ENCODE results near the gene LDLRAD1. TPM values are rescaled to one million over a fixed set of nuclear protein-coding genes. Genes with fewer than 3 reads are reported as not detected.
A peak's percentile ranks its signal among the peaks of the same experiment; 100 is the strongest.
"Not testable (repeated sequence)": the region's sequence is repeated elsewhere in the genome, so short reads cannot be mapped to it uniquely, and the experiment has no call there.

LDLRAD1 gene
- total RNA-seq, 4 donors from 2014 or later = not detected

DNA sequence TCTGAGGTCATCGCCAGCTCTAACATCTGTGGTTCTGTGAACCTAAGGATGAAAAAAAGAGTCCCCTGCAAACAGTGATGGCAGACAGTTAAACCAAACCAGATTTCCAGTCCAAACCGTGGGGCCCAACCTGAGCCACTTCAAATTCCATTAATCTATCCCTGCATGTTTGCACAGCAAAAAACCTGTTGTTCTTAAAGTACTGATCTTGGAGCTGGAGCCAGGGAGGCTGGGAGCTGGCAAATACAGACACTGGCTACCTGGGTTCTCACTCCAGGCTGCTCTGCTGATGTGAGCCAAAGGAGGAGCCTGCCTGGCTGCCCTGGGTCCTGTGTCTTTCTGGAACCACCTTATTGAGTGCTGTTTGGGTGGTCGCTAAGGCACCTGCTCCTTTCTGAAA is 16.4 kb downstream of the LDLRAD1 start:
- no peak overlapping the region for H3K27ac ChIP-seq
- no peak for TF ChIP-seq POLR2A (IDR thresholded peaks at IDR 0.05)
- TF ChIP-seq, protein P1, sequence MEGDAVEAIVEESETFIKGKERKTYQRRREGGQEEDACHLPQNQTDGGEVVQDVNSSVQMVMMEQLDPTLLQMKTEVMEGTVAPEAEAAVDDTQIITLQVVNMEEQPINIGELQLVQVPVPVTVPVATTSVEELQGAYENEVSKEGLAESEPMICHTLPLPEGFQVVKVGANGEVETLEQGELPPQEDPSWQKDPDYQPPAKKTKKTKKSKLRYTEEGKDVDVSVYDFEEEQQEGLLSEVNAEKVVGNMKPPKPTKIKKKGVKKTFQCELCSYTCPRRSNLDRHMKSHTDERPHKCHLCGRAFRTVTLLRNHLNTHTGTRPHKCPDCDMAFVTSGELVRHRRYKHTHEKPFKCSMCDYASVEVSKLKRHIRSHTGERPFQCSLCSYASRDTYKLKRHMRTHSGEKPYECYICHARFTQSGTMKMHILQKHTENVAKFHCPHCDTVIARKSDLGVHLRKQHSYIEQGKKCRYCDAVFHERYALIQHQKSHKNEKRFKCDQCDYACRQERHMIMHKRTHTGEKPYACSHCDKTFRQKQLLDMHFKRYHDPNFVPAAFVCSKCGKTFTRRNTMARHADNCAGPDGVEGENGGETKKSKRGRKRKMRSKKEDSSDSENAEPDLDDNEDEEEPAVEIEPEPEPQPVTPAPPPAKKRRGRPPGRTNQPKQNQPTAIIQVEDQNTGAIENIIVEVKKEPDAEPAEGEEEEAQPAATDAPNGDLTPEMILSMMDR (IDR thresholded peaks at IDR 0.05) = no peak
- H3K36me3 ChIP-seq = no peaks in the 10 kb centered on the region
- intact Hi-C loops (cut with DNase I) = no loop called here
- H3K9me3 ChIP-seq = no peaks in the 10 kb centered on the region
- H3K4me3 ChIP-seq (replicated peaks in 1 of 3) = no peak overlapping the region
- 21 to 27% methylated on average over 3 of the region's 3 CpGs for WGBS, 2 donors
- DNase-seq = peak; percentile 47 to 65
- no peaks in the 10 kb centered on the region for H3K27me3 ChIP-seq
- H3K4me1 ChIP-seq = peaks cover 0 to 10% of the 10 kb centered on the region in 2 donors

DNA sequence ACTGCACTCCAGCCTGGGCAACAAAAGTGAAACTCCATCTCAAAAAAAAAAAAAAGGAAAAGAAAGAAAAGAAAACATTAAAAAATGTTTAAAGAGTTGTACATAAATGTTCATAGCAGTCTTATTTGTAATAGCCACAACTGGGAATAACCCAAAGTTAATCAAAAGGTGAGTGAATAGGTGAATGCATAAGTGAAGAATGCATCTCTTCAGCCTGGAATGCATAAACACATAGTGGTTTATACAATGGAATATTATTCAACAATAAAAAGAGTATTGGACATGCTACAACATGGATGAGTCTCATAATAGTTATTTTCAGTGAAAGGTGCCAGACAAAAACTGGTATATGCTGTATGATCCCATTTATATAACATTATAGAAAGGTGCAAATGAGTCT is 18.1 kb downstream of the LDLRAD1 start:
- Histone ChIP-seq H3K27ac (no peak overlapping the region), H3K9me3 (no peaks in the 10 kb centered on the region), H3K4me1 (peaks cover 0 to 10% of the 10 kb centered on the region in 2 donors), H3K4me3 (replicated peaks in 1 of 3) (no peak overlapping the region), H3K36me3 (no peaks in the 10 kb centered on the region), H3K27me3 (no peaks in the 10 kb centered on the region)
- no peak for DNase-seq
- intact Hi-C loops (cut with DNase I) = no loop called here
- TF ChIP-seq, protein P1 (IDR thresholded peaks at IDR 0.05) = no peak
- no peak for TF ChIP-seq POLR2A (IDR thresholded peaks at IDR 0.05)

DNA sequence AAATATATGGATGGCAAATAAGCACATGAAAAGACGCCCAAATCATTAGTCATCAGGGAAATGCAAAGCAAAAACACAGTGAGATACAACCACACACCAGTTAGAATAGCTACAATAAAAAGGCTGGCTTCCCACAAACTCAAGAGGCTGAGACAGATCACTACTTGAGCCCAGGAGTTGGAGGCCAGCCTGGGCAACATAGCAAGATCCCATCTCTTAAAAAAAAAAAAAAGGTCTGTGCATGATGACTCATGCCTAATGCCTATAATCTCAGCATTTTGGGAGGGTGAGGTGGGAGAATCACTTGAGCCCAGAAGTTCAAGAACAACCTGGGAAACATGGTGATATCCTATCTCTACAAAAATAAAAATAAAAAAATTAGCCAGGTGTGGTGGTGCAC is 19.8 kb downstream of the LDLRAD1 start:
- TF ChIP-seq, protein P1 (IDR thresholded peaks at IDR 0.05) = no peak
- TF ChIP-seq POLR2A (IDR thresholded peaks at IDR 0.05) = no peak
- Histone ChIP-seq H3K36me3 (no peaks in the 10 kb centered on the region), H3K27ac (no peak overlapping the region), H3K4me1 (peaks cover 0 to 10% of the 10 kb centered on the region in 2 donors), H3K4me3 (replicated peaks in 1 of 3) (no peak overlapping the region), H3K9me3 (no peaks in the 10 kb centered on the region), H3K27me3 (no peaks in the 10 kb centered on the region)
- no peak for DNase-seq
- WGBS, 2 donors = 95 to 97% methylated on average over 1 of the region's 1 CpG
- intact Hi-C loops (cut with DNase I) = no loop called here

DNA sequence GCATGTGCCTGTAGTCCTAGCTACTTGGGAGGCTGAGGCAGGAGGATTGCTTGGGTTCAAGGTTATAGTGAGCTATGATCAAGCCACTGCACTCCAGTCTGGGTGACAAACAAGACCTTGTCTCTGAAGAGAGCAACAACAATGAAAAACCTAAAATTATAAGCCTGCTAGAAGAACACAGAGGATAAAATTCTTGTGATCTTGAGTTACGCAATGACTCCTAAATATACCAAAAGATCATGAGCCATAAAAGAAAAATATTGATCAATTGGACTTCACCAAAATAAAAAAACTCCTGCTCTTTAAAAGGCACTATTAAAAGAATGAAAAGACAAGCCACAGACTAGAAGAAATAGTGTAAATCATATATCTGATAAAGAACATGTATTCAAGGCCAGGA is 22.3 kb downstream of the LDLRAD1 start:
- no peak overlapping the region for H3K27ac ChIP-seq
- 97 to 100% methylated on average over 1 of the region's 1 CpG for WGBS, 2 donors
- no peaks in the 10 kb centered on the region for H3K27me3 ChIP-seq
- no peak for DNase-seq
- TF ChIP-seq, protein P1 (IDR thresholded peaks at IDR 0.05) = no peak
- no peak for TF ChIP-seq POLR2A (IDR thresholded peaks at IDR 0.05)
- intact Hi-C loops (cut with DNase I) = no loop called here
- H3K36me3 ChIP-seq = no peaks in the 10 kb centered on the region
- H3K4me1 ChIP-seq = no peaks in the 10 kb centered on the region
- no peaks in the 10 kb centered on the region for H3K9me3 ChIP-seq
- H3K4me3 ChIP-seq (replicated peaks in 1 of 3) = no peak overlapping the region

DNA sequence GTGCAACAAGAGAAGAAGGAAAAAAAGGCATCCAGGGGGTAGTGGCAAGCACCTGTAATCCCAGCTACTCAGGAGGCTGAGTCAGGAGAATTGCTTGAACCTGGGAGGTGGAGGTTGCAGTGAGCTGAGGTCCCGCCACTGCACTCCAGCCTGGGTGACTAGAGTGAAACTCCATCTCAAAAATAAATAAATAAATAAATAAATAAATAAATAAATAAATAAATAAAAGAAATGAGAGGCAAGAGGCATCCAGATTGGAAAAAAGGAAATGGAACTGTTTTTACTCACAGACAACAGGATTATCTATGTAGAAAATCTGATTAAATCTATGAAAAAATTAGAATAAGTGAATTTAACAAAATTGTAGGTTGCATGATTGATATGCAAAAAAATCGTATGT is 23.5 kb downstream of the LDLRAD1 start:
- H3K4me3 ChIP-seq (replicated peaks in 1 of 3); H3K9me3 ChIP-seq; H3K36me3 ChIP-seq; H3K27me3 ChIP-seq; DNase-seq; H3K4me1 ChIP-seq; intact Hi-C loops (cut with DNase I); H3K27ac ChIP-seq: not testable (repeated sequence)
- 90 to 91% methylated on average over 2 of the region's 2 CpGs for WGBS, 2 donors
